ENCODE data around the gene RPS28.
"Not testable (repeated sequence)": the region's sequence is repeated elsewhere in the genome, so short reads cannot be mapped to it uniquely, and the experiment has no call there.

Gene RPS28

GRCh38 chr19:8342684-8343482, 21.6 kb downstream of the RPS28 start, which contains the start of gene KANK3:
Gene KANK3 (minus strand): TSS chr19:8343262. CDS start chr19:8337828, 5,434 bp downstream.
- DNase-seq: peak; percentile 90

DNA sequence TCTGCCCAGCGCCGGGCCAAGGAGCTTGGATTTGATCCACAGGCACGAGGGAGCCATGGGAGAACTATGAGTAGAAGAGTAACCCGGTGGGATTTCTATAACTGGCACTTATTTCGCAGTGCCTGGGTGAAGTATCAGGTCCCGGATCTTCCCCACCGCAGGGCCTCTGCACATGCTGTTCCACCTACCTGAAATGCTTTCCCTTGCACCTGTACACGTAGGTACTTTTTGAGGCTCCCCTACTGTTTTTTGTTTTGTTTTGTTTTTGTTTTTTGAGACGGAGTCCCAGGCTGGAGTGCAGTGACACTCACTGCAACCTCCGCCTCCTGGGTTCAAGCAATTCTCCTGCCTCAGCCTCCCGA, 22.2 kb downstream of the RPS28 start:
- DNase-seq: no peak

- not testable (repeated sequence) for DNase-seq
Observed at GRCh38 chr19:8349629-8350372, 28.5 kb downstream of the RPS28 start.

DNA sequence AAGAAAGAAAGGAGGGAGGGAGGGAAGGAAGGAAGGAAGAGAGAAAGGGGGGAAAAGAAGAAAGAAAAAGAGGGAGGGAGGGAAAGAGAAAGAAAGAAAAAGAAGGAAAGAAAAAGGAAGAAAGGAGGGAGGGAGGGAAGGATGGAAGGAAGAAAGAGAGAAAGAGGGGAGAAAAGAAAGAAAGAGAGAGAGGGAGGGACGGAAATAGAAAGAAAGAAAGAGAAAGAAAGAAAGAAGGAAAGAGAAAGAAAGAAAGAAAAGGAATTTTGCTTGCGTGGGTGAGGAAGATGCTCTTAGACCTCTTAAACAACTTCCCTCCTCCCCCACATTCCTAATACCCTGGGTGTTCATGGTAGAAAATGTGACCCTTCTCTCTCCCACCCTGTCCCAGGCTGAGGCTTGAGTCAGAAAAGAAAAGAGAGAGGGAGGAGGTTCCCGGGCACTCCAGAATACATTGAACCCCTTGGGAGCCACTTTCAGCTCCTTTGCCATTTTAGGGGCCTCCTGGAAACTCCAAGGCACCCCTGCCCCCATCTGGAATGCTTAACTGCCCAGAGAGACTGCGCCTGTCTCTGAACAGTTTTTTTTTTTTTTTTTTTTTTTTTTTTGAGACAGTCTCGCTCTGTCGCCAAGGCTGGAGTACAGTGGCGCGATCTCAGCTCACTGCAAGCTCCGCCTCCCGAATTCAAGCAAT, 31.0 kb downstream of the RPS28 start:
- DNase-seq: no peak

- DNase-seq: not testable (repeated sequence)
Observed at GRCh38 chr19:8352845-8353244, 31.5 kb downstream of the RPS28 start.

- no peak for DNase-seq
Observed at GRCh38 chr19:8355631-8356402, 34.5 kb downstream of the RPS28 start.

DNA sequence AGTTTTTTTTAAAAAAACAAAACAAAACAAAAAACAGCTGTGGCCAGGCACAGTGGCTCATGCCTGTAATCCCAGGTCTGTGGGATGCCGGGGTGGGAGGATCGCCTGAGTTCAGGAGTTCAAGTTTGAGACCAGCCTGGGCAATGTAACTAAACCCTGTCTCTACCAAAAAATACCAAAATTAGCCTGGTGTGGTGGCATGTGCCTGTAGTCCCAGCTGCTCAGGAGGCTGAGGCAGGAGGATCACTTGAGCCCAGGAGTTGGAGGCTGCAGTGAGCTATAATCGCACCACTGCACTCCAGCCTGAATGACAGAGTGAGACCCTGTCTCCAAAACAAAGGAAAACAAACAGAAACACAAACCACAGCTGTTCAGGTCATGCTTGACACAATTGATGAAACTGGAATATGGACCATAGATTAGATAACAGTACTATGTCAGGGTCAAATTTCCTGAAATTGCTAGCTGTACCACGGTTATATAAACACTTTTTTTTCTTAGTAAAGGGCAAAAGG, 35.8 kb downstream of the RPS28 start:
- DNase-seq: no peak

GRCh38 chr19:8358948-8359347, 37.7 kb downstream of the RPS28 start:
- DNase-seq: no peak

DNA sequence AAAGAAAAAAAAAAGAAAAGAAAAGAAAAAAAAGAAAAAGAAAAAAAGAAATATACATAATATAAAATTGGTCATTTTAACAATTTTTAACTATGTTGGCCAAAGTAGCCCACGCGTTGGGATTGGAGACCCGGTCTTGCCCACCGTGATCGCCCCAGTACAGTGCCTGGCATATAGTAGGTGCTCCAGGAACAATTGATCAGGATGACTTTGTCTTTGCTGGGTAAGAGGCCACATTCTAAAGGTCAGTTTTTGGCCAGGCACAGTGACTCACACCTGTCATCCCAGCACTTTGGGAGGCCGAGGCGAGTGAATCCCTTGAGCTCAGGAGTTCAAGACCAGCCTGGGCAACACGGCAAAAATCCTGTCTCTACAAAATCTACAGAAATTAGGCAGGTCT, 38.9 kb downstream of the RPS28 start:
- DNase-seq: no peak

- DNase-seq: no peak
Observed at GRCh38 chr19:8361921-8362793, 40.9 kb downstream of the RPS28 start.

- peak; percentile 5 for DNase-seq
Observed at GRCh38 chr19:8363803-8364771, 42.8 kb downstream of the RPS28 start, which contains the start of gene ANGPTL4. Gene ANGPTL4 (plus strand): TSS chr19:8364155. CDS start chr19:8364322, 167 bp downstream.

DNA sequence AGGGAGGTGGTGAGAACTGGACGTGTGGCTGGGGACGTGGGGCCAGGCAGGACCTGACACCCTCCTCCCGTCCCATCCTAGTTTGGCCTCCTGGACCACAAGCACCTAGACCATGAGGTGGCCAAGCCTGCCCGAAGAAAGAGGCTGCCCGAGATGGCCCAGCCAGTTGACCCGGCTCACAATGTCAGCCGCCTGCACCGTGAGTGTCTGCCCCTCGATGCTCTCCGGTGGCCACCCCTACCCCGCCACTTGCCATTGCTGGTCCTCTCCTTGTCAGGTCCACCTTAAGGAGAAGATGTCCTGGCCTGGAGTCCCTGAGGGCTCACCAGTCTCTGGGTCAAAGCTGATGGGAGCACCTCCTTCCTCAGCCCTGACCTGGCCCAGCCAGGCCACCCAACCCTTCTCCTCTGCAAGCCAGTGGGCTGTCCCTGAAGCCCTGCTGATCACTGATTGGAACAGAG, 44.9 kb downstream of the RPS28 start:
- DNase-seq: no peak

- DNase-seq: no peak
Observed at GRCh38 chr19:8366961-8367326, 45.6 kb downstream of the RPS28 start.

DNA sequence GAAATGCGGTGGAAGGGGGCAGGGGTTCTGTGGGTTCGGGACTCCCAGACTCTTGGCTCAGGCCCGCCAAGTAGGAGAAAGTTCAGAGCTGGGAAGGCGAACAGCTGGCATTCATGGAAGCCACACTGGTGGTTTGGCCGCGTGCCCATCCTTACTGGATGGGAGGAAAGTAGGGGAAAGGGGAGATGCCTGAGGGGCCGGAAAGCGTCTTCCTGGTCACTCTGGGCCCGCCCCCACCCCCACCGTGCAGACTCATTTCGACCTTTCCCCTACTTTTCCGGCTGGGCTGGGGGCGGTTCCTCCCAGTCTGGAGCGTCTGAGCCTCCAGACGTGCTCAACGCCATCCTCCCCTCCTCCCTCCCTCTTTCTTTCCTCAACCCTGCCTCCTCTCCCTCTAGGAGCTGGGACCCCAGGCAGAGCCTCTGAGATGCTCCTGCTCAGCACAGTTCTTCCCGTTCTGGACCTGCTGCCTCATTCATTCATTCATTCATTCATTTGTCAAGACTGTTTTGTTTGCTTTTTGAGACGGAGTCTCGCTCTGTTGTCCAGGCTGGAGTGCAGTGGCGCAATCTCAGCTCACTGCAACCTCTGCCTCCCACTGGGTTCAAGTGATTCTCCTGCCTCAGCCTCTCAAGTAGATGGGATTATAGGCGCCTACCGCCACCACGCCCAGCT, 46.2 kb downstream of the RPS28 start:
- DNase-seq: no peak

DNA sequence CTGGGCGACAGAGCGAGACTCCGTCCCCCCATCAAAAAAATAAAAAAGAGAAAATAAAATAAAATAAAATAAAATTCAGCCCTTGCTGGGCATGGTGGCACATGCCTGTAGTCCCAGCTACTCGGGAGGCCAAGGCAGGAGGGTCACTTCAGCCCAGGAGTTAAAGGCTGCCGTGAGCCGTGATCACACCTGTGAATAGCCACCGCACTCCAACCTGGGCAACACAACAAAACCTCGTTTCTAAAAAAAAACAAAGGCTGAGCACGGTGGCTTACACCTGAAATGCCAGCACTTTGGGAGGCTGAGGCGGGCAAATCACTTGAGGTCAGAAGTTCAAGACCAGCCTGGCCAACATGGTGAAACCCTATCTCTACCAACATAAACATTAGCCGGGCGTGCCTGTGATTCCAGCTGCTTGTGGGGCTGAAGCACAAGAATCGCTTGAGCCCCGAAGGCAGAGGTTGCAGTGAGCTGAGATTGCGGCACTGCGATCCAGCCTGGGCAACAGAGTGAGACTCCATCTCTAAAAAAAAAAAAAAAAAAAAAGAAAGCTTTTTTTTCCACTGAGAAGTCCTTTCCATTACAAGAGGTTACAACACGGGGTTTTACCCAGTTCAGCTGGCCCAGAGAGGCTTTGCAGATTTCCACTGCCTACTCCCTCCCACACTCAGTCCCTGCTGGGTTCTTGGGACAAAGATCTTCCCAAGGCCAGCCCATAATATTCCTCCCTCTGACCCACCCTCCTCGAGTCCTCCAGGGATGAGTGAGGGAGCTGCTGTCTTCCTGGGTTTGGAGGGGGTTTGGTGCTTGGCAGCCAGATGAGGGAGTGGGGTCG, 49.1 kb downstream of the RPS28 start:
- DNase-seq: no peak

GRCh38 chr19:8371011-8371804, 49.9 kb downstream of the RPS28 start:
- DNase-seq: no peak

Data from effector CD8-positive, alpha-beta T cell (primary cell).